ENCODE results near the gene SLC9A9. TPM values are rescaled to one million over a fixed set of nuclear protein-coding genes. Genes with fewer than 3 reads are reported as not detected.

The SLC9A9 gene
- total and polyA plus RNA-seq, 4 donors, result 3.3 to 15.0 (median 6.1) TPM

GRCh38 chr3:143674100-143674968 lies 173.9 kb downstream of the SLC9A9 start:
- Histone ChIP-seq H3K4me1 (ENCODE audit: control insufficient read depth in 4 of 4, insufficient read depth in 4 of 4, low read length in 3 of 4) (peaks cover 0 to 27% (median 16%) of the 10 kb centered on the region in 4 donors), H3K27me3 (ENCODE audit: control insufficient read depth in 4 of 4, insufficient read depth in 4 of 4, low read length in 3 of 4) (no peaks in the 10 kb centered on the region), H3K9ac (ENCODE audit: low read depth in 1 of 2, low read length in 2 of 2) (no peak overlapping the region), H3K4me3 (ENCODE audit: low read depth in 1 of 3, low read length in 3 of 3) (no peak overlapping the region), H3K9me3 (ENCODE audit: control insufficient read depth in 4 of 4, low read length in 3 of 4) (no peaks in the 10 kb centered on the region), H3K36me3 (ENCODE audit: control insufficient read depth in 4 of 4, insufficient read depth in 3 of 4, low read depth in 1 of 4, low read length in 3 of 4) (no peaks in the 10 kb centered on the region), H3K27ac (ENCODE audit: low read depth in 1 of 2, low read length in 2 of 2) (no peak overlapping the region)
- WGBS, result 31% methylated on average over 10 of the region's 10 CpGs
- TF ChIP-seq REST (IDR thresholded peaks at IDR 0.05) (no peak), HNF4A (conservative IDR thresholded peaks at IDR 0.05) (no peak), EGR1 (IDR thresholded peaks at IDR 0.05; ENCODE audit: low read depth in 2 of 2) (no peak), JUND (IDR thresholded peaks at IDR 0.05) (no peak), CTCF (IDR thresholded peaks at IDR 0.05; ENCODE audit: low read depth, low read length, missing input control) (peak; percentile 91), RAD21 (IDR thresholded peaks at IDR 0.05) (peak; percentile 97)
- peak; percentile 80 for DNase-seq (ENCODE audit: low spot score)

- H3K27ac ChIP-seq (ENCODE audit: low read depth in 1 of 2, low read length in 2 of 2), result no peak overlapping the region
- no peaks in the 10 kb centered on the region for H3K9me3 ChIP-seq (ENCODE audit: control insufficient read depth in 4 of 4, low read length in 3 of 4)
- peaks cover 0 to 22% (median 16%) of the 10 kb centered on the region in 4 donors for H3K4me1 ChIP-seq (ENCODE audit: control insufficient read depth in 4 of 4, insufficient read depth in 4 of 4, low read length in 3 of 4)
- no peak overlapping the region for H3K9ac ChIP-seq (ENCODE audit: low read depth in 1 of 2, low read length in 2 of 2)
- WGBS, result 94% methylated on average over 3 of the region's 3 CpGs
- H3K4me3 ChIP-seq (ENCODE audit: low read depth in 1 of 3, low read length in 3 of 3), result no peak overlapping the region
- H3K27me3 ChIP-seq (ENCODE audit: control insufficient read depth in 4 of 4, insufficient read depth in 4 of 4, low read length in 3 of 4), result no peaks in the 10 kb centered on the region
- DNase-seq (ENCODE audit: low spot score), result no peak
- no peaks in the 10 kb centered on the region for H3K36me3 ChIP-seq (ENCODE audit: control insufficient read depth in 4 of 4, insufficient read depth in 3 of 4, low read depth in 1 of 4, low read length in 3 of 4)
- no peak for TF ChIP-seq TAF1 (conservative IDR thresholded peaks at IDR 0.05)
- no peak for TF ChIP-seq SP1 (IDR thresholded peaks at IDR 0.05)
- TF ChIP-seq NR2F2 (IDR thresholded peaks at IDR 0.05), result no peak
- no peak for TF ChIP-seq GABPA (IDR thresholded peaks at IDR 0.05 in 1 of 2, conservative IDR thresholded peaks at IDR 0.05 in 1 of 2)
- TF ChIP-seq FOXA1 (IDR thresholded peaks at IDR 0.05), result no peak
- TF ChIP-seq ZBTB33 (IDR thresholded peaks at IDR 0.05), result no peak
- no peak for TF ChIP-seq HNF4A (conservative IDR thresholded peaks at IDR 0.05)
- TF ChIP-seq EGR1 (IDR thresholded peaks at IDR 0.05; ENCODE audit: low read depth in 2 of 2), result no peak
- TF ChIP-seq RAD21 (IDR thresholded peaks at IDR 0.05), result no peak
- no peak for TF ChIP-seq MAX (IDR thresholded peaks at IDR 0.05)
- no peak for TF ChIP-seq RXRA (IDR thresholded peaks at IDR 0.05)
- TF ChIP-seq YY1 (IDR thresholded peaks at IDR 0.05), result no peak
- TF ChIP-seq ATF3 (IDR thresholded peaks at IDR 0.05), result no peak
- no peak for TF ChIP-seq REST (IDR thresholded peaks at IDR 0.05)
- TF ChIP-seq FOXA2 (IDR thresholded peaks at IDR 0.05), result no peak
- no peak for TF ChIP-seq JUND (IDR thresholded peaks at IDR 0.05)
Measured at GRCh38 chr3:143672396-143673165, 175.7 kb downstream of the SLC9A9 start.
